ENCODE measurements around the gene SERPINA3.

DNA sequence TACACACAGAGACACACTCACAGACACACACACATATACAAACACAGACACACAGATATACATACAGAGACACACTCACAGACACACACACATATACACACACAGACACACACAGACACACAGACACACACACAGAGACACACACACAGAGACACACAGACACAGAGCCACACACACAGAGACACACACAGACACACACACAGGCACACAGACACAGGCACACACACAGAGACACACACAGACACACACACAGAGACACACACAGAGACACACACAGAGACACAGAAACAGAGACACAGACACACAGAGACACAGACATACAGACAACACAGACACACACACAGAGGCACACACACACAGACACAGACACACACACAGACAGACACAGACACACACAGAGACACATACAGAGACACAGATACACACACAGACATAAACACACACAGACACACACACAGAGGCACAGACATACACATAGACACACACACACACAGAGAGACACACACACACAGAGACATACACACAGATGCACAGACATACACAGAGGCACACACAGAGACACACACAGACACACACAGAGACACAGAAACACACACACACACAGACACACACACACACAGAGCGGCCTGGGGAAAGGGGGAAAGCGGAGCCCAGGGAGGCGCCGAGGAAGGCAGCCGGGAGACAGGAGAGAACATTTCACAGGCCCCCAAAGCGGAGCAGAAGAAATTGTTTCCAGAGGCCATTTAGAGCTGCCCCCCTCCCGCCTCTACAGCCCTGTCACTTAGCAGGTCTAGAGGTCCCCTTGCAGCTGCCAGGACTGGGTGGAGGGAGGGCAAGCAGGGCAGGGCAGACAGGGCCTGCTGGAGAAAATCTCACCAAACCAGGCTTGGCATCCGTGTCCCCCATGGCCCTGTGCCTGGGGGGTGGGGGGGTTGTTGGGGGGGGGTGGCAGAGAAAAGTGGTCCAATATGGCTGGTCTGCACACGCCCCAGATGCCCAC, 38.9 kb downstream of the SERPINA3 start:
- TF ChIP-seq, protein P1, sequence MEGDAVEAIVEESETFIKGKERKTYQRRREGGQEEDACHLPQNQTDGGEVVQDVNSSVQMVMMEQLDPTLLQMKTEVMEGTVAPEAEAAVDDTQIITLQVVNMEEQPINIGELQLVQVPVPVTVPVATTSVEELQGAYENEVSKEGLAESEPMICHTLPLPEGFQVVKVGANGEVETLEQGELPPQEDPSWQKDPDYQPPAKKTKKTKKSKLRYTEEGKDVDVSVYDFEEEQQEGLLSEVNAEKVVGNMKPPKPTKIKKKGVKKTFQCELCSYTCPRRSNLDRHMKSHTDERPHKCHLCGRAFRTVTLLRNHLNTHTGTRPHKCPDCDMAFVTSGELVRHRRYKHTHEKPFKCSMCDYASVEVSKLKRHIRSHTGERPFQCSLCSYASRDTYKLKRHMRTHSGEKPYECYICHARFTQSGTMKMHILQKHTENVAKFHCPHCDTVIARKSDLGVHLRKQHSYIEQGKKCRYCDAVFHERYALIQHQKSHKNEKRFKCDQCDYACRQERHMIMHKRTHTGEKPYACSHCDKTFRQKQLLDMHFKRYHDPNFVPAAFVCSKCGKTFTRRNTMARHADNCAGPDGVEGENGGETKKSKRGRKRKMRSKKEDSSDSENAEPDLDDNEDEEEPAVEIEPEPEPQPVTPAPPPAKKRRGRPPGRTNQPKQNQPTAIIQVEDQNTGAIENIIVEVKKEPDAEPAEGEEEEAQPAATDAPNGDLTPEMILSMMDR (IDR thresholded peaks at IDR 0.05): no peak
- no peak for TF ChIP-seq POLR2A (IDR thresholded peaks at IDR 0.05)
